DOHH2 (cell line): ENCODE measurements around the gene SSNA1.

Experiments used
- CTCF ChIP-seq: fragments of 200-600 bp; sonication (generic); IDR thresholded peaks from one replicate; pipeline ENCODE4 v1.5.1; 2014; ENCODE audit warnings: antibody characterized with exemption, mild to moderate bottlenecking, low read depth, low read length; ENCODE audit not compliant: poor library complexity, severe bottlenecking
- EZH2phosphoT487 ChIP-seq: fragments of 200-600 bp; sonication (generic); IDR thresholded peaks from 2 replicates; pipeline ENCODE4 v1.6.1; 2017; ENCODE audit warnings: borderline replicate concordance, mild to moderate bottlenecking, antibody characterized with exemption, low read length, moderate library complexity, mixed read lengths

GRCh38 chr9:137188490-137189296, at the start of gene SSNA1, which contains the start of gene ANAPC2:
- TF ChIP-seq CTCF: peak; percentile 70
- TF ChIP-seq EZH2phosphoT487: no peak
